NOMO-1 treated with DMSO at 0.1 percent for 48 hours (cell line): Measurements from ENCODE around the gene SLC16A3.
"Not testable (repeated sequence)": the region's sequence is repeated elsewhere in the genome, so short reads cannot be mapped to it uniquely, and the experiment has no call there.

Experiments used
- DNase-seq: peaks from one replicate; lab custom pipeline; 2025; ENCODE audit not compliant: unreplicated experiment; lab: John Stamatoyannopoulos, UW

Gene SLC16A3

GRCh38 chr17:82259972-82260961, 31.4 kb downstream of the SLC16A3 start:
- not testable (repeated sequence) for DNase-seq

- no peak for DNase-seq
Observed at GRCh38 chr17:82262344-82262743, 33.5 kb downstream of the SLC16A3 start.

GRCh38 chr17:82263641-82264040, 34.8 kb downstream of the SLC16A3 start:
- no peak for DNase-seq

- DNase-seq, result no peak
Observed at GRCh38 chr17:82266142-82266541, 37.3 kb downstream of the SLC16A3 start.

- DNase-seq, result peak; percentile 89
Observed at GRCh38 chr17:82267575-82268379, 38.9 kb downstream of the SLC16A3 start.

- DNase-seq, result no peak
Observed at GRCh38 chr17:82269138-82269881, 40.5 kb downstream of the SLC16A3 start.

- DNase-seq, result no peak
Observed at GRCh38 chr17:82269882-82270500, 41.1 kb downstream of the SLC16A3 start.

GRCh38 chr17:82270651-82271050, 41.8 kb downstream of the SLC16A3 start:
- DNase-seq, result no peak

GRCh38 chr17:82271401-82271800, 42.6 kb downstream of the SLC16A3 start:
- no peak for DNase-seq

GRCh38 chr17:82272495-82273326, 43.9 kb downstream of the SLC16A3 start:
- DNase-seq, result peak; percentile 23

- DNase-seq, result peak; percentile 79
Observed at GRCh38 chr17:82273327-82274133, 44.7 kb downstream of the SLC16A3 start, which contains the start of gene CSNK1D. Gene CSNK1D (minus strand): TSS chr17:82273700. CDS start chr17:82273381, 319 bp downstream.

GRCh38 chr17:82274134-82275020, 45.5 kb downstream of the SLC16A3 start:
- no peak for DNase-seq

GRCh38 chr17:82275326-82275725, 46.5 kb downstream of the SLC16A3 start:
- DNase-seq, result no peak

- DNase-seq, result no peak
Observed at GRCh38 chr17:82276938-82277337, 48.1 kb downstream of the SLC16A3 start.

GRCh38 chr17:82277851-82278250, 49.0 kb downstream of the SLC16A3 start:
- no peak for DNase-seq

GRCh38 chr17:82278308-82278707, 49.5 kb downstream of the SLC16A3 start:
- DNase-seq, result no peak

GRCh38 chr17:82278786-82279391, 50.0 kb downstream of the SLC16A3 start:
- DNase-seq, result peak; percentile 85
